Mucosa of descending colon (tissue), 3 donors: ENCODE measurements around the gene SAP130. TPM values are rescaled to one million over a fixed set of nuclear protein-coding genes. Genes with fewer than 3 reads are reported as not detected.

Source experiments
- ATAC-seq: fragments of 200-7000 bp; cut with Tn5 transposase; one replicate; pipeline ENCODE4 v1.9.1; 2020; ENCODE audit warnings: mild to moderate bottlenecking, moderate library complexity
- DNase-seq, 3 donors: peaks; one replicate each; pipeline ENCODE4 v3.0.0-alpha.2; 2020
- H3K36me3 ChIP-seq: fragments of 200-600 bp; one replicate; pipeline ENCODE4 v1.8.0; 2021; ENCODE audit warnings: low read depth, mild to moderate bottlenecking
- H3K4me1 ChIP-seq: fragments of 200-600 bp; one replicate; pipeline ENCODE4 v1.8.0; 2021; ENCODE audit warnings: low read depth, mild to moderate bottlenecking
- H3K4me3 ChIP-seq: fragments of 200-600 bp; one replicate; pipeline ENCODE4 v1.8.0; 2021; ENCODE audit warnings: mild to moderate bottlenecking
- H3K9me3 ChIP-seq: fragments of 200-600 bp; one replicate; pipeline ENCODE4 v1.8.0; 2021; ENCODE audit warnings: mild to moderate bottlenecking
- CTCF ChIP-seq: fragments of 200-600 bp; IDR thresholded peaks from one replicate; pipeline ENCODE4 v1.8.0; 2022; ENCODE audit warnings: antibody characterized with exemption, mild to moderate bottlenecking
- intact Hi-C, 2 donors: fragments of 100-400 bp; cut with DNase I in 1 of 2; cut with micrococcal nuclease in 1 of 2; formaldehyde crosslinking; loops; one replicate each; pipeline versions ENCODE4 v1.11.0 to v1.11.1; 2022; cut with DNase I, micrococcal nuclease
- total RNA-seq, 3 donors: library from RNA; stranded (reverse); fragmentation: NEBNext Ultra II Directional in 2 of 3; extraction: Animal tissue kit (Norgen Biotek cat#: 25700) in 2 of 3; gene quantifications; one replicate each; pipeline versions ENCODE4 v1.2.1 to v1.2.4, GENCODE V29; 2021 to 2023
- donor health status: DM: no; HTN: no; CAD: no; lungs with moderate emphysema.
- donor health status: DM: no; HTN: no; CAD: no.
- donor health status: DM: no; HTN: yes; CAD: no.

SAP130 gene
- total RNA-seq, 3 donors from 2014 or later: 26.0 to 31.7 (median 29.8) TPM

GRCh38 chr2:128037649-128038048 lies 9.8 kb upstream of the SAP130 start:
- no peak for TF ChIP-seq CTCF
- Histone ChIP-seq H3K36me3 (no peaks in the 10 kb centered on the region), H3K4me1 (no peaks in the 10 kb centered on the region), H3K9me3 (peaks cover 27% of the 10 kb centered on the region), H3K4me3 (no peak overlapping the region)
- intact Hi-C loops: no loop called here
- ATAC-seq: no peak
- no peak for DNase-seq

- Histone ChIP-seq H3K9me3 (peaks cover 25% of the 10 kb centered on the region), H3K4me1 (no peaks in the 10 kb centered on the region), H3K36me3 (no peaks in the 10 kb centered on the region), H3K4me3 (no peak overlapping the region)
- no peak for DNase-seq
- no peak for TF ChIP-seq CTCF
- intact Hi-C loops: no loop called here
- ATAC-seq: no peak
Observed at GRCh38 chr2:128036748-128037607, 9.1 kb upstream of the SAP130 start.

- no peak for TF ChIP-seq CTCF
- intact Hi-C loops: no loop called here
- DNase-seq: no peak
- H3K4me1 ChIP-seq: peaks cover 6% of the 10 kb centered on the region
- peaks cover 18% of the 10 kb centered on the region for H3K9me3 ChIP-seq
- H3K36me3 ChIP-seq: no peaks in the 10 kb centered on the region
- no peak overlapping the region for H3K4me3 ChIP-seq
- ATAC-seq: no peak
Observed at GRCh38 chr2:128032092-128032491, 4.2 kb upstream of the SAP130 start.

- intact Hi-C loops: no loop called here
- no peak for TF ChIP-seq CTCF
- no peaks in the 10 kb centered on the region for H3K36me3 ChIP-seq
Observed at GRCh38 chr2:128028668-128029054, 802 bp upstream of the SAP130 start.

GRCh38 chr2:128027278-128027800 lies 520 bp downstream of the SAP130 start:
- peak overlapping the region; percentile 98 for H3K4me3 ChIP-seq
- peaks cover 6% of the 10 kb centered on the region for H3K9me3 ChIP-seq
- DNase-seq: peak; percentile 99 to 100 (median 100)
- intact Hi-C loops: no loop called here
- no peak for TF ChIP-seq CTCF
- peak; percentile 91 for ATAC-seq
- no peaks in the 10 kb centered on the region for H3K36me3 ChIP-seq
- H3K4me1 ChIP-seq: peaks cover 6% of the 10 kb centered on the region

More at GRCh38 chr2:128028668-128029054, 802 bp upstream of the SAP130 start:
- Histone ChIP-seq H3K4me1 (peaks cover 6% of the 10 kb centered on the region), H3K9me3 (peaks cover 7% of the 10 kb centered on the region), H3K4me3 (peak overlapping the region; percentile 98)
- DNase-seq: no peak
- no peak for ATAC-seq
